ENCODE results near the gene FAM181A. TPM values are rescaled to one million over a fixed set of nuclear protein-coding genes. Genes with fewer than 3 reads are reported as not detected.

Gene FAM181A
- total RNA-seq, 4 donors from 2014 or later, result not detected

DNA sequence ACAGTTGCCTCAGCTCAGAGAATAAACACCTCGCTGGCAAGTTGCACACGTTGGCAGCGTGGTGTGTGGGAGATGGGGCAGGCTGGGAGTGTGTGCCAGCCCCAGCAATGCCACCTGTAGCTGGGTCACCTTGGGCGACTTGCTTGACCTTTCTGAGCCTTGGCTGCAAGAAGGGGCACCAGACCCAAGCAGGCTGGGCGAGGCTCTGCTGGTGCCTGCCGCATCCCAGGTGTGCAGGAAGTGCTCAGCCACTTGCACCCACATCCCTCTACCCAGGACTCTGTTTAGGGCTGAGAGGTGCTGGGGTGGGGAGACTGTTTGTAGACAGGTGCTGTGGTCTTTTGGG lies 629 bp downstream of the FAM181A start:
- Histone ChIP-seq H3K36me3 (no peaks in the 10 kb centered on the region), H3K9me3 (no peaks in the 10 kb centered on the region), H3K27ac (no peak overlapping the region), H3K4me1 (no peaks in the 10 kb centered on the region), H3K4me3 (no peak overlapping the region), H3K27me3 (no peaks in the 10 kb centered on the region)
- DNase-seq, result no peak
- no peak for TF ChIP-seq POLR2AphosphoS5 (IDR thresholded peaks at IDR 0.05)
- TF ChIP-seq POLR2A (IDR thresholded peaks at IDR 0.05), result no peak
- no peak for TF ChIP-seq EP300 (IDR thresholded peaks at IDR 0.05; ENCODE audit: low read depth)
- TF ChIP-seq, protein P1, sequence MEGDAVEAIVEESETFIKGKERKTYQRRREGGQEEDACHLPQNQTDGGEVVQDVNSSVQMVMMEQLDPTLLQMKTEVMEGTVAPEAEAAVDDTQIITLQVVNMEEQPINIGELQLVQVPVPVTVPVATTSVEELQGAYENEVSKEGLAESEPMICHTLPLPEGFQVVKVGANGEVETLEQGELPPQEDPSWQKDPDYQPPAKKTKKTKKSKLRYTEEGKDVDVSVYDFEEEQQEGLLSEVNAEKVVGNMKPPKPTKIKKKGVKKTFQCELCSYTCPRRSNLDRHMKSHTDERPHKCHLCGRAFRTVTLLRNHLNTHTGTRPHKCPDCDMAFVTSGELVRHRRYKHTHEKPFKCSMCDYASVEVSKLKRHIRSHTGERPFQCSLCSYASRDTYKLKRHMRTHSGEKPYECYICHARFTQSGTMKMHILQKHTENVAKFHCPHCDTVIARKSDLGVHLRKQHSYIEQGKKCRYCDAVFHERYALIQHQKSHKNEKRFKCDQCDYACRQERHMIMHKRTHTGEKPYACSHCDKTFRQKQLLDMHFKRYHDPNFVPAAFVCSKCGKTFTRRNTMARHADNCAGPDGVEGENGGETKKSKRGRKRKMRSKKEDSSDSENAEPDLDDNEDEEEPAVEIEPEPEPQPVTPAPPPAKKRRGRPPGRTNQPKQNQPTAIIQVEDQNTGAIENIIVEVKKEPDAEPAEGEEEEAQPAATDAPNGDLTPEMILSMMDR (IDR thresholded peaks at IDR 0.05), result no peak
- 49% methylated on average over 6 of the region's 6 CpGs; no CpG with 5 or more reads in 1 of the 2 donors for WGBS, 2 donors (ENCODE audit: low coverage in 1 of 2)
- in situ Hi-C loops (cut with MboI; ENCODE audit: low pct_ligation_motif_present in 1 of 4, low pct_unique_long_range_greater_than_20kb in 1 of 4, low sequenced_read_pairs in 3 of 4) (no loop called here), intact Hi-C loops (cut with DNase I; ENCODE audit: low total_unique reads) (no loop called here)

- no peaks in the 10 kb centered on the region for H3K4me1 ChIP-seq
Observed at GRCh38 chr14:93928184-93929047, 1.3 kb downstream of the FAM181A start.

GRCh38 chr14:93929048-93929535 lies 1.9 kb downstream of the FAM181A start:
- DNase-seq, result no peak
- Histone ChIP-seq H3K4me3 (no peak overlapping the region), H3K27ac (no peak overlapping the region), H3K9me3 (no peaks in the 10 kb centered on the region), H3K27me3 (no peaks in the 10 kb centered on the region), H3K36me3 (no peaks in the 10 kb centered on the region), H3K4me1 (no peaks in the 10 kb centered on the region)
- WGBS, 2 donors (ENCODE audit: low coverage in 1 of 2), result 73% methylated on average over 13 of the region's 13 CpGs; no CpG with 5 or more reads in 1 of the 2 donors
- in situ Hi-C loops (cut with MboI; ENCODE audit: low pct_ligation_motif_present in 1 of 4, low pct_unique_long_range_greater_than_20kb in 1 of 4, low sequenced_read_pairs in 3 of 4) (no loop called here), intact Hi-C loops (cut with DNase I; ENCODE audit: low total_unique reads) (no loop called here)
- no peak for TF ChIP-seq POLR2AphosphoS5 (IDR thresholded peaks at IDR 0.05)
- TF ChIP-seq POLR2A (IDR thresholded peaks at IDR 0.05), result no peak
- TF ChIP-seq EP300 (IDR thresholded peaks at IDR 0.05; ENCODE audit: low read depth), result no peak
- TF ChIP-seq, protein P1 (IDR thresholded peaks at IDR 0.05), result no peak

More at GRCh38 chr14:93928184-93929047, 1.3 kb downstream of the FAM181A start:
- in situ Hi-C loops (cut with MboI; ENCODE audit: low pct_ligation_motif_present in 1 of 4, low pct_unique_long_range_greater_than_20kb in 1 of 4, low sequenced_read_pairs in 3 of 4) (no loop called here), intact Hi-C loops (cut with DNase I; ENCODE audit: low total_unique reads) (no loop called here)
- Histone ChIP-seq H3K27ac (no peak overlapping the region), H3K4me3 (no peak overlapping the region), H3K27me3 (no peaks in the 10 kb centered on the region), H3K9me3 (no peaks in the 10 kb centered on the region), H3K36me3 (no peaks in the 10 kb centered on the region)
- TF ChIP-seq, protein P1 (IDR thresholded peaks at IDR 0.05), result no peak
- TF ChIP-seq POLR2A (IDR thresholded peaks at IDR 0.05), result no peak
- TF ChIP-seq POLR2AphosphoS5 (IDR thresholded peaks at IDR 0.05), result no peak
- no peak for TF ChIP-seq EP300 (IDR thresholded peaks at IDR 0.05; ENCODE audit: low read depth)
- 77 to 96% methylated on average over 5 to 20 of the region's 26 CpGs for WGBS, 2 donors (ENCODE audit: low coverage in 1 of 2)
- no peak for DNase-seq

DNA sequence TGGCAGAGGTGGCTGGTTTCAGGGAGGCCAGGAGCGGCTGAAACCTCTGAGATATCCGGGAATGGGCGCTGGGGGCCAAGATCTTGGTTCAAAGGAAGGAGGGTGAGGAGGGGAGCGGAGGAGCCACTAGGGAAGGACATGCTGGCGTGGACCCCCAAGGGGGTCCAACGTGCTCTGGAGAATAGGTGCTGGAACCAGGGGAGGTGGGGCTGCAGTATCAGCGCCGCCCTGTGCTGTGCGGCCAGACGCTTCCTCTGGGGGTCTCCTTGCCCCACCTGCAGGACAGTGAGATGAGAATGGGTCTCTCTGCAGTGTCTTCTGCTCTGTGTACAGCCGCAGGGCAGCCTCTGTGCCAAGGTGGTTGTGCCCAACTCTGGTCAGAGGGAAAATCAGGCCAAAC lies 2.5 kb downstream of the FAM181A start:
- H3K36me3 ChIP-seq, result no peaks in the 10 kb centered on the region
- no peaks in the 10 kb centered on the region for H3K9me3 ChIP-seq
- no peaks in the 10 kb centered on the region for H3K4me1 ChIP-seq
- 78 to 100% methylated on average over 2 to 10 of the region's 11 CpGs for WGBS, 2 donors (ENCODE audit: low coverage in 1 of 2)
- no peak for DNase-seq
- intact Hi-C loops (cut with DNase I; ENCODE audit: low total_unique reads), result no loop called here
- H3K27ac ChIP-seq, result no peak overlapping the region
- in situ Hi-C loops (cut with MboI; ENCODE audit: low pct_ligation_motif_present in 1 of 4, low pct_unique_long_range_greater_than_20kb in 1 of 4, low sequenced_read_pairs in 3 of 4), result no loop called here
- H3K27me3 ChIP-seq, result no peaks in the 10 kb centered on the region
- no peak overlapping the region for H3K4me3 ChIP-seq
- no peak for TF ChIP-seq EP300 (IDR thresholded peaks at IDR 0.05; ENCODE audit: low read depth)
- TF ChIP-seq POLR2AphosphoS5 (IDR thresholded peaks at IDR 0.05), result no peak
- TF ChIP-seq, protein P1 (IDR thresholded peaks at IDR 0.05), result no peak
